OCI-LY7 (cell line): ENCODE results near the gene NCOA3. TPM values are rescaled to one million over a fixed set of nuclear protein-coding genes. Genes with fewer than 3 reads are reported as not detected.

Experiments
- BruUV-seq: library from RNA; stranded (reverse); fragments of 400-500 nt; replicated peaks from 2 replicates; lab custom pipeline; 2021; lab: Mats Ljungman, UMichigan
- CTCF ChIA-PET: fragments of 300-600 bp; sonication (Branson Sonifier 250); formaldehyde crosslinking; loops from one replicate; lab custom pipeline; 2022; ENCODE audit warnings: antibody characterized with exemption; ENCODE audit not compliant: unreplicated experiment; lab: Charles Lee
- POLR2A ChIA-PET: fragments of 300-600 bp; sonication (Branson Sonifier 250); formaldehyde crosslinking; loops from one replicate; lab custom pipeline; 2022; ENCODE audit warnings: antibody characterized with exemption; lab: Charles Lee
- DNase-seq: peaks from one replicate; pipeline ENCODE4 v3.0.0-alpha.2; 2015; ENCODE audit warnings: low spot score
- H2AFZ ChIP-seq: fragments of 200-600 bp; sonication (generic), shearing (Covaris generic); 2 replicates; pipeline ENCODE4 v1.6.1; 2014; ENCODE audit warnings: mild to moderate bottlenecking, antibody characterized with exemption, low read length, moderate library complexity
- H3K27ac ChIP-seq: fragments of 200-600 bp; sonication (generic); 2 replicates; pipeline ENCODE4 v1.5.1; 2014; ENCODE audit warnings: mixed run types, low read depth, mild to moderate bottlenecking, moderate library complexity, low read length, inconsistent platforms; ENCODE audit not compliant: poor library complexity, severe bottlenecking
- H3K36me3 ChIP-seq: fragments of 200-600 bp; sonication (generic); 2 replicates; pipeline ENCODE4 v1.6.1; 2014; ENCODE audit warnings: mild to moderate bottlenecking, antibody characterized with exemption, low read length, moderate library complexity, mixed read lengths; ENCODE audit not compliant: insufficient read depth
- H3K4me1 ChIP-seq: fragments of 200-600 bp; sonication (generic); 2 replicates; pipeline ENCODE4 v1.5.1; 2014; ENCODE audit warnings: mild to moderate bottlenecking, low read length; ENCODE audit not compliant: insufficient read depth, poor library complexity, severe bottlenecking
- H3K4me2 ChIP-seq: fragments of 200-600 bp; sonication (generic); 2 replicates; pipeline ENCODE4 v1.6.1; 2014; ENCODE audit warnings: mild to moderate bottlenecking, low read length
- H3K4me3 ChIP-seq: fragments of 200-600 bp; sonication (generic); 2 replicates; pipeline ENCODE4 v1.5.1; 2014; ENCODE audit warnings: mild to moderate bottlenecking, low read depth, low read length; ENCODE audit not compliant: poor library complexity, severe bottlenecking
- H3K79me2 ChIP-seq: fragments of 200-600 bp; sonication (generic); 2 replicates; pipeline ENCODE4 v1.6.1; 2016; ENCODE audit warnings: low read depth, mild to moderate bottlenecking, low read length, moderate library complexity, mixed read lengths; ENCODE audit not compliant: insufficient read depth
- H3K9me2 ChIP-seq: fragments of 200-600 bp; sonication (generic); 2 replicates; pipeline ENCODE4 v1.6.1; 2016; ENCODE audit warnings: mild to moderate bottlenecking, low read length, mixed read lengths; ENCODE audit not compliant: insufficient read depth
- H3K9me3 ChIP-seq: fragments of 200-600 bp; sonication (generic); 2 replicates; pipeline ENCODE4 v1.6.1; 2014; ENCODE audit warnings: mild to moderate bottlenecking, mixed run types, low read length, mixed read lengths
- H4K20me1 ChIP-seq: fragments of 200-600 bp; sonication (generic); 2 replicates; pipeline ENCODE4 v1.6.1; 2014; ENCODE audit warnings: mild to moderate bottlenecking, antibody characterized with exemption, low read length, moderate library complexity, mixed read lengths; ENCODE audit not compliant: insufficient read depth
- CTCF ChIP-seq: fragments of 200-600 bp; sonication (generic); conservative IDR thresholded peaks from 2 replicates; pipeline ENCODE4 v1.5.1; 2014; ENCODE audit warnings: mild to moderate bottlenecking, antibody characterized with exemption, low read length, moderate library complexity, mixed read lengths
- EZH2phosphoT487 ChIP-seq: fragments of 200-600 bp; sonication (generic); IDR thresholded peaks from 2 replicates; pipeline ENCODE4 v1.6.1; 2018; ENCODE audit warnings: low read depth, borderline replicate concordance, mild to moderate bottlenecking, mixed run types, antibody characterized with exemption, low read length, moderate library complexity, mixed read lengths
- intact Hi-C: fragments of 100-400 bp; cut with micrococcal nuclease; formaldehyde crosslinking; loops from one replicate; pipeline ENCODE4 v1.10.0; 2022; ENCODE audit not compliant: unreplicated experiment
- total RNA-seq, 2 experiments: library from RNA; depleted of rRNA in 1 of 2; stranded (reverse); fragments of >200 nt in 1 of 2; shearing (Covaris generic) in 1 of 2; gene quantifications; 2 replicates each; pipeline ENCODE4 v1.2.3, GENCODE V29; 2014 to 2022

Gene NCOA3
- total RNA-seq, 2 experiments from 2014 or later = 50.5 to 75.6 TPM

DNA sequence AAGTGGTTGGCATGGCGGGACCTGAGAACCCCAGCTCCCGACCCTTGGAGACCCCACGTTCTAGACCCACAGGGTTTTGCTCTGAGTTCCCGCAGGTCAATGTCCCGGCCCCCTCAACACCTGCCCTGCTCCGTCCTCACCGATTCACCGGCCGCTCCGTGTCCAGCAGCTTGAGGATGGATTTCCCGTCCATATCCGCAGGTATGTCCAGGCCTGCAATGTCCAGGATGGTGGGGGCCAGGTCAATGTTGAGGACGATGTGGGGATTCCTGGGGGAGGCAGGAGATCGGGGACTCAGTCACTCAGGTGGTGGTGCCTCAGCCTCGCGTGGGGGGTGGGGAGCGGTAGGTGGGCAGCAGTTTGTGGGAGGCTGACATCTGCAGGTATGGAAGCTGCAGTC is 176.8 kb downstream of the NCOA3 start:
- DNase-seq = no peak
- no peak overlapping the region for H2AFZ ChIP-seq
- H3K4me3 ChIP-seq = no peak overlapping the region
- no peaks in the 10 kb centered on the region for H3K4me1 ChIP-seq
- H3K27ac ChIP-seq = no peak overlapping the region
- intact Hi-C loops = loop anchor here (1.0 to 5.0 kb wide), 3 partner anchors 34 to 943 kb away; no protein-coding TSS in a partner anchor
- TF ChIP-seq EZH2phosphoT487 = no peak
- no peak for TF ChIP-seq CTCF
- no peaks in the 10 kb centered on the region for H3K36me3 ChIP-seq
- ChIA-PET CTCF (interaction anchor here (1.3 kb wide), 1 partner anchor 15 kb away, joined by 3 read pairs; no protein-coding TSS in a partner anchor), POLR2A (interaction anchor here (0.6 kb wide), 2 partner anchors 48 to 374 kb away, joined by 3 read pairs; no protein-coding TSS in a partner anchor)
- no peak overlapping the region for H3K4me2 ChIP-seq
- H4K20me1 ChIP-seq = no peaks in the 10 kb centered on the region
- H3K79me2 ChIP-seq = no peaks in the 10 kb centered on the region
- no TSS peak for BruUV-seq
- H3K9me2 ChIP-seq = no peaks in the 10 kb centered on the region
- H3K9me3 ChIP-seq = no peaks in the 10 kb centered on the region

GRCh38 chr20:47679462-47679861 is 177.8 kb downstream of the NCOA3 start:
- Histone ChIP-seq H3K9me3 (no peaks in the 10 kb centered on the region), H4K20me1 (no peaks in the 10 kb centered on the region), H3K4me2 (no peak overlapping the region), H3K4me3 (no peak overlapping the region), H2AFZ (no peak overlapping the region), H3K9me2 (no peaks in the 10 kb centered on the region), H3K4me1 (no peaks in the 10 kb centered on the region), H3K27ac (no peak overlapping the region), H3K36me3 (no peaks in the 10 kb centered on the region), H3K79me2 (no peaks in the 10 kb centered on the region)
- intact Hi-C loops = loop anchor here (5.0 kb wide), 1 partner anchor 508 kb away; no protein-coding TSS in a partner anchor
- no TSS peak for BruUV-seq
- no peak for TF ChIP-seq EZH2phosphoT487
- TF ChIP-seq CTCF = no peak
- POLR2A ChIA-PET = interaction anchor here (0.7 kb wide), 1 partner anchor 30 kb away, joined by 5 read pairs; no protein-coding TSS in a partner anchor
- CTCF ChIA-PET = interaction anchor here (0.6 kb wide), 1 partner anchor 45 kb away, joined by 4 read pairs; no protein-coding TSS in a partner anchor
- DNase-seq = no peak

GRCh38 chr20:47680804-47681529 is 179.3 kb downstream of the NCOA3 start:
- CTCF ChIA-PET = no interaction called here
- no peak overlapping the region for H2AFZ ChIP-seq
- intact Hi-C loops = no loop called here
- H3K36me3 ChIP-seq = no peaks in the 10 kb centered on the region
- TF ChIP-seq CTCF = no peak
- no peak for TF ChIP-seq EZH2phosphoT487
- no peaks in the 10 kb centered on the region for H3K4me1 ChIP-seq
- no TSS peak for BruUV-seq
- DNase-seq = no peak
- H3K9me2 ChIP-seq = no peaks in the 10 kb centered on the region
- H4K20me1 ChIP-seq = no peaks in the 10 kb centered on the region
- H3K4me3 ChIP-seq = no peak overlapping the region
- no peak overlapping the region for H3K27ac ChIP-seq
- no peaks in the 10 kb centered on the region for H3K79me2 ChIP-seq
- H3K9me3 ChIP-seq = no peaks in the 10 kb centered on the region
- no peak overlapping the region for H3K4me2 ChIP-seq
- POLR2A ChIA-PET = interaction anchor here (0.5 to 0.6 kb wide), 2 partner anchors 380 to 1460 kb away, joined by 3 to 5 read pairs; no protein-coding TSS in a partner anchor
